SU-DHL-6 (cell line): ENCODE results near the gene GHRHR.

Experiments
- H2AFZ ChIP-seq: fragments of 200-600 bp; sonication (generic); 2 replicates; pipeline ENCODE4 v1.6.1; 2014; ENCODE audit warnings: low read depth, mild to moderate bottlenecking, moderate library complexity, mixed read lengths, antibody characterized with exemption, low read length; ENCODE audit not compliant: severe bottlenecking
- H3F3A ChIP-seq: fragments of 200-600 bp; shearing (Covaris generic); 2 replicates; pipeline ENCODE4 v1.6.0; 2016; ENCODE audit warnings: antibody characterized with exemption, mild to moderate bottlenecking; ENCODE audit not compliant: insufficient read depth
- H3K27ac ChIP-seq: fragments of 200-600 bp; sonication (generic); 2 replicates; pipeline ENCODE4 v1.5.1; 2016; ENCODE audit warnings: low read depth, mild to moderate bottlenecking, low read length, moderate library complexity, mixed read lengths
- H3K27me3 ChIP-seq: fragments of 200-600 bp; sonication (generic), shearing (Covaris generic); 2 replicates; pipeline ENCODE4 v1.6.0; 2014; ENCODE audit warnings: mild to moderate bottlenecking, low read length
- H3K36me3 ChIP-seq: fragments of 200-600 bp; sonication (generic); 2 replicates; pipeline ENCODE4 v1.6.1; 2014; ENCODE audit warnings: mild to moderate bottlenecking, low read length, mixed read lengths
- H3K4me2 ChIP-seq: fragments of 300-600, 200-600 bp; shearing (Covaris generic), sonication (generic); 2 replicates; pipeline ENCODE4 v1.6.0; 2014; ENCODE audit warnings: low read length, low read depth, mild to moderate bottlenecking; ENCODE audit not compliant: poor library complexity, severe bottlenecking
- H3K4me3 ChIP-seq: fragments of 200-600 bp; sonication (generic); 2 replicates; pipeline ENCODE4 v1.5.1; 2014; ENCODE audit warnings: antibody characterized with exemption, low read length, mild to moderate bottlenecking, mixed read lengths; ENCODE audit not compliant: insufficient read depth, poor library complexity, severe bottlenecking
- H3K79me2 ChIP-seq: fragments of 200-600 bp; sonication (generic); 2 replicates; pipeline ENCODE4 v1.6.1; 2014; ENCODE audit warnings: mild to moderate bottlenecking, low read length, moderate library complexity; ENCODE audit not compliant: insufficient read depth
- H3K9ac ChIP-seq: fragments of 200-600 bp; sonication (generic); 2 replicates; pipeline ENCODE4 v1.7.0; 2014; ENCODE audit warnings: mild to moderate bottlenecking, low read length
- H3K9me2 ChIP-seq: fragments of 200-600 bp; sonication (generic); replicated peaks from 2 replicates; pipeline ENCODE4 v1.6.1; 2014; ENCODE audit warnings: low read length; ENCODE audit not compliant: insufficient read depth
- H3K9me3 ChIP-seq: fragments of 200-600 bp; sonication (generic); 2 replicates; pipeline ENCODE4 v1.6.1; 2014; ENCODE audit warnings: low read length, mixed read lengths; ENCODE audit not compliant: insufficient read depth
- H4K20me1 ChIP-seq: fragments of 200-600 bp; sonication (generic); 2 replicates; pipeline ENCODE4 v1.6.1; 2014; ENCODE audit warnings: low read depth, mild to moderate bottlenecking, antibody characterized with exemption, low read length, moderate library complexity, mixed read lengths
- CTCF ChIP-seq: fragments of 200-600 bp; sonication (generic); IDR thresholded peaks from one replicate; pipeline ENCODE4 v1.5.1; 2017; ENCODE audit warnings: antibody characterized with exemption, mild to moderate bottlenecking, low read length, moderate library complexity; ENCODE audit not compliant: insufficient read depth, poor library complexity, severe bottlenecking
- EZH2phosphoT487 ChIP-seq: fragments of 200-600 bp; sonication (generic), shearing (Covaris generic); conservative IDR thresholded peaks from 2 replicates; pipeline ENCODE4 v1.6.1; 2018; ENCODE audit warnings: mild to moderate bottlenecking, antibody characterized with exemption, low read length, moderate library complexity, mixed read lengths

Gene GHRHR

GRCh38 chr7:30980194-30980593 is 16.4 kb downstream of the GHRHR start:
- no peaks in the 10 kb centered on the region for H3F3A ChIP-seq
- H3K4me3 ChIP-seq = no peak overlapping the region
- H3K9me3 ChIP-seq = no peaks in the 10 kb centered on the region
- no peaks in the 10 kb centered on the region for H3K27me3 ChIP-seq
- no peaks in the 10 kb centered on the region for H4K20me1 ChIP-seq
- no peak overlapping the region for H3K4me2 ChIP-seq
- no peaks in the 10 kb centered on the region for H3K36me3 ChIP-seq
- no peak for TF ChIP-seq CTCF
- TF ChIP-seq EZH2phosphoT487 = no peak
- no peak overlapping the region for H3K27ac ChIP-seq
- no peak overlapping the region for H2AFZ ChIP-seq
- no peaks in the 10 kb centered on the region for H3K9me2 ChIP-seq
- no peak overlapping the region for H3K9ac ChIP-seq
- H3K79me2 ChIP-seq = no peaks in the 10 kb centered on the region

- no peak overlapping the region for H3K27ac ChIP-seq
- H4K20me1 ChIP-seq = no peaks in the 10 kb centered on the region
- H3K27me3 ChIP-seq = no peaks in the 10 kb centered on the region
- no peak overlapping the region for H3K4me2 ChIP-seq
- H2AFZ ChIP-seq = no peak overlapping the region
- no peaks in the 10 kb centered on the region for H3K9me3 ChIP-seq
- no peak overlapping the region for H3K9ac ChIP-seq
- no peak overlapping the region for H3K4me3 ChIP-seq
- TF ChIP-seq EZH2phosphoT487 (no peak), CTCF (no peak)
- H3K36me3 ChIP-seq = no peaks in the 10 kb centered on the region
- no peaks in the 10 kb centered on the region for H3K79me2 ChIP-seq
- no peaks in the 10 kb centered on the region for H3F3A ChIP-seq
- no peaks in the 10 kb centered on the region for H3K9me2 ChIP-seq
These were observed 17.0 kb downstream of the GHRHR start for GRCh38 chr7:30980751-30981150.

GRCh38 chr7:30983042-30983913 is 19.5 kb downstream of the GHRHR start:
- H3K79me2 ChIP-seq = no peaks in the 10 kb centered on the region
- H3K27me3 ChIP-seq = no peaks in the 10 kb centered on the region
- no peaks in the 10 kb centered on the region for H3K9me2 ChIP-seq
- H3K4me3 ChIP-seq = no peak overlapping the region
- H2AFZ ChIP-seq = no peak overlapping the region
- no peak for TF ChIP-seq EZH2phosphoT487
- peak; percentile 90 for TF ChIP-seq CTCF
- H3K9me3 ChIP-seq = no peaks in the 10 kb centered on the region
- no peak overlapping the region for H3K4me2 ChIP-seq
- no peak overlapping the region for H3K27ac ChIP-seq
- H4K20me1 ChIP-seq = no peaks in the 10 kb centered on the region
- no peaks in the 10 kb centered on the region for H3K36me3 ChIP-seq
- H3K9ac ChIP-seq = no peak overlapping the region
- no peaks in the 10 kb centered on the region for H3F3A ChIP-seq
